DOHH2 (cell line): ENCODE measurements around the gene GRK6.

ENCODE experiments used
- H3F3A ChIP-seq: fragments of 200-600 bp; sonication (generic), shearing (Covaris generic); 2 replicates; pipeline ENCODE4 v1.6.0; 2016; ENCODE audit warnings: antibody characterized with exemption, mild to moderate bottlenecking; ENCODE audit not compliant: control insufficient read depth, insufficient read depth
- H3K27ac ChIP-seq: fragments of 200-600 bp; sonication (generic); 2 replicates; pipeline ENCODE4 v1.5.1; 2014; ENCODE audit warnings: low read depth, mild to moderate bottlenecking, low read length, moderate library complexity
- H3K27me3 ChIP-seq: fragments of 200-600 bp; sonication (generic); 2 replicates; pipeline ENCODE4 v1.6.1; 2014; ENCODE audit warnings: mild to moderate bottlenecking, low read length, mixed read lengths; ENCODE audit not compliant: control insufficient read depth
- H3K36me3 ChIP-seq: fragments of 200-600 bp; sonication (generic); 2 replicates; pipeline ENCODE4 v1.6.1; 2014; ENCODE audit warnings: mild to moderate bottlenecking, low read length, moderate library complexity, mixed read lengths; ENCODE audit not compliant: control insufficient read depth
- H3K4me1 ChIP-seq: fragments of 200-600 bp; sonication (generic); 2 replicates; pipeline ENCODE4 v1.6.1; 2014; ENCODE audit warnings: mild to moderate bottlenecking, low read length, mixed read lengths; ENCODE audit not compliant: control insufficient read depth
- H3K4me2 ChIP-seq: fragments of 200-600 bp; sonication (generic); 2 replicates; pipeline ENCODE4 v1.6.0; 2014; ENCODE audit warnings: mild to moderate bottlenecking, low read length, moderate library complexity
- H3K4me3 ChIP-seq: fragments of 200-600 bp; sonication (generic); 2 replicates; pipeline ENCODE4 v1.5.1; 2014; ENCODE audit warnings: mild to moderate bottlenecking, low read length, mixed read lengths
- H3K79me2 ChIP-seq: fragments of 200-600 bp; sonication (generic); 2 replicates; pipeline ENCODE4 v1.6.1; 2014; ENCODE audit warnings: mild to moderate bottlenecking, low read length, mixed read lengths; ENCODE audit not compliant: control insufficient read depth
- H3K9me2 ChIP-seq: fragments of 200-600 bp; sonication (generic); replicated peaks from 2 replicates; pipeline ENCODE4 v1.6.1; 2014; ENCODE audit warnings: mild to moderate bottlenecking, low read length, mixed read lengths; ENCODE audit not compliant: control insufficient read depth
- H3K9me3 ChIP-seq: fragments of 200-600 bp; sonication (generic); 2 replicates; pipeline ENCODE4 v1.6.1; 2014; ENCODE audit warnings: antibody characterized with exemption, low read length, mixed read lengths; ENCODE audit not compliant: control insufficient read depth, insufficient read depth
- H4K20me1 ChIP-seq: fragments of 200-600 bp; sonication (generic); 2 replicates; pipeline ENCODE4 v1.6.0; 2014; ENCODE audit warnings: low read depth, mild to moderate bottlenecking, antibody characterized with exemption, low read length, moderate library complexity; ENCODE audit not compliant: control insufficient read depth, insufficient read depth
- EZH2phosphoT487 ChIP-seq: fragments of 200-600 bp; sonication (generic); IDR thresholded peaks from 2 replicates; pipeline ENCODE4 v1.6.1; 2017; ENCODE audit warnings: borderline replicate concordance, mild to moderate bottlenecking, antibody characterized with exemption, low read length, moderate library complexity, mixed read lengths
- TF ChIP-seq, protein P1 (sequence below): fragments of 200-600 bp; sonication (generic); IDR thresholded peaks from one replicate; pipeline ENCODE4 v1.5.1; 2014; ENCODE audit warnings: antibody characterized with exemption, mild to moderate bottlenecking, low read depth, low read length; ENCODE audit not compliant: poor library complexity, severe bottlenecking

Gene GRK6

GRCh38 chr5:177467436-177467835 lies 41.0 kb downstream of the GRK6 start:
- Histone ChIP-seq H3K4me3 (no peak overlapping the region), H4K20me1 (peaks cover 13% of the 10 kb centered on the region; the same call in 1 of the 2 replicates), H3F3A (no peaks in the 10 kb centered on the region), H3K9me3 (no peaks in the 10 kb centered on the region), H3K4me1 (peaks cover 21% of the 10 kb centered on the region), H3K4me2 (no peak overlapping the region), H3K27ac (no peak overlapping the region), H3K36me3 (peaks cover 46% of the 10 kb centered on the region), H3K79me2 (peaks cover 33% of the 10 kb centered on the region), H3K27me3 (no peaks in the 10 kb centered on the region), H3K9me2 (no peaks in the 10 kb centered on the region)
- TF ChIP-seq EZH2phosphoT487: no peak
- TF ChIP-seq, protein P1, sequence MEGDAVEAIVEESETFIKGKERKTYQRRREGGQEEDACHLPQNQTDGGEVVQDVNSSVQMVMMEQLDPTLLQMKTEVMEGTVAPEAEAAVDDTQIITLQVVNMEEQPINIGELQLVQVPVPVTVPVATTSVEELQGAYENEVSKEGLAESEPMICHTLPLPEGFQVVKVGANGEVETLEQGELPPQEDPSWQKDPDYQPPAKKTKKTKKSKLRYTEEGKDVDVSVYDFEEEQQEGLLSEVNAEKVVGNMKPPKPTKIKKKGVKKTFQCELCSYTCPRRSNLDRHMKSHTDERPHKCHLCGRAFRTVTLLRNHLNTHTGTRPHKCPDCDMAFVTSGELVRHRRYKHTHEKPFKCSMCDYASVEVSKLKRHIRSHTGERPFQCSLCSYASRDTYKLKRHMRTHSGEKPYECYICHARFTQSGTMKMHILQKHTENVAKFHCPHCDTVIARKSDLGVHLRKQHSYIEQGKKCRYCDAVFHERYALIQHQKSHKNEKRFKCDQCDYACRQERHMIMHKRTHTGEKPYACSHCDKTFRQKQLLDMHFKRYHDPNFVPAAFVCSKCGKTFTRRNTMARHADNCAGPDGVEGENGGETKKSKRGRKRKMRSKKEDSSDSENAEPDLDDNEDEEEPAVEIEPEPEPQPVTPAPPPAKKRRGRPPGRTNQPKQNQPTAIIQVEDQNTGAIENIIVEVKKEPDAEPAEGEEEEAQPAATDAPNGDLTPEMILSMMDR: no peak

DNA sequence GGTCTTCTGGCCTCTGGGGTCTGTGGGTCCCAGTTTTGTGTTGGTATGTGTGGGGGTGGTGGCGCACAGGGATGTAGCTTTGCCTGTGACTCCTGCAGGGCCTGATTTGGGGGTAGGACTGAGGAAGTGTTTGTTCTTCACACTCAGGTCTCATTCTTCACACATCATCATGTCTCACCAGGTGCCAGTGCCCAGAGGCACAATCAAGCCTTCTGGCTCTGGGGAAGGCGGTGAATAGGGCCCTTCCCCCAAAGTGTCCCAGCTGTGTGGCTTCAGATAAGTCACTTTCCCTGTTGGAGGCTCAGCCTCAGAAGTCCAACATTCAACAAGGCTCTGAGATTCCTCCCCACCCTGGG lies 41.8 kb downstream of the GRK6 start:
- Histone ChIP-seq H3K4me2 (no peak overlapping the region), H3F3A (no peaks in the 10 kb centered on the region), H3K9me2 (no peaks in the 10 kb centered on the region), H3K79me2 (peaks cover 36% of the 10 kb centered on the region), H4K20me1 (peaks cover 13% of the 10 kb centered on the region; the same call in 1 of the 2 replicates), H3K4me1 (peaks cover 19% of the 10 kb centered on the region), H3K4me3 (no peak overlapping the region), H3K9me3 (no peaks in the 10 kb centered on the region), H3K27me3 (no peaks in the 10 kb centered on the region), H3K36me3 (peaks cover 46% of the 10 kb centered on the region), H3K27ac (no peak overlapping the region)
- TF ChIP-seq, protein P1: no peak
- TF ChIP-seq EZH2phosphoT487: no peak

DNA sequence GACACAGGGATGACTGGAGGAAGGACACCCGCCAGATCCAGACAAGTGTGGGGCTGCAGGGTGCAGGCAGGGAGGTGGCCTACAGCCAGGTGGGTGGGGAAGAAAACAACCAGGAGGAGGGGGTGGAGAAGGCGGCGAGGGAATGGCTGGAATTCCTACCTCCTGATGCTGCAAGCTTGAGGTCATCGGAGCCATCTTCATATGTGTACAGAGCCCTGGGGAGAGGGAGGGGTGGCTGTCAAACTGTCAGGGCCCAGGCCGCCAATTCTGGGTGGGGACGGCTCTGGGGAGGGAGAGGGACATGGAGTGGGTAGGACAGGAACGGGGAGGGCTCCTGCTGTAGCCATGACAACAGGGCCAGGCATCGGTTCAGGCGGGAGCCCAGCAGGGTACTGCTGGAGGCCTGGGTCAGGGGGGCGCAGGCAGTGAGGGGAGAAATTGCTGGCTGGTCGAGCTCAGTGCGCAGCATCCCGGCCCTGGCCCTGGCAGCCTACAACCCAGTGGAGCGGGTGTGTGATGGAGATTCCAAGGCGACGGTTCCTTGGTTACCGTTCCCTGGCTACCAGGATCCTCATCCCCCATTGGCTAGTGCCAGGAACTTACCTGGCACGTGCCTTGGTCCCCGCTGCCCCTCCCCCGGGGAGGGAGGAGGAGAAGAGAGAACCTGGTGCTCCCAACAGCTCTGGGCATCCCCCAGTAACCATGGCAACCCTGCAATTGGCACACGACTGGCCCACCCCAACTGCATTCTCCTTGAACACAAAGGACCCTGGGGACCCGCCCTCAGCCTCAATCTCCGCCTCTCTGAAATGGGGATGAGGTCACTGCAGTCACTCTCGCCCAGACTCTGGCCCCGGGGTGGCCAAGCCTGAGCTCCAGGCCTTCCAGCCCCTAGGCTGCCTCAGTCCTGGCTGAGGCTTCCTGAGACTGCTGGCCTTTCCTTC lies 42.5 kb downstream of the GRK6 start:
- Histone ChIP-seq H3K4me3 (no peak overlapping the region), H3K27me3 (no peaks in the 10 kb centered on the region), H4K20me1 (peaks cover 13% of the 10 kb centered on the region; the same call in 1 of the 2 replicates), H3F3A (no peaks in the 10 kb centered on the region), H3K79me2 (peaks cover 36% of the 10 kb centered on the region), H3K9me2 (no peaks in the 10 kb centered on the region), H3K36me3 (peaks cover 46% of the 10 kb centered on the region), H3K4me2 (no peak overlapping the region), H3K9me3 (no peaks in the 10 kb centered on the region), H3K27ac (no peak overlapping the region), H3K4me1 (peaks cover 21% of the 10 kb centered on the region)
- TF ChIP-seq, protein P1: no peak
- no peak for TF ChIP-seq EZH2phosphoT487
